ENCODE results near the gene C2orf69.
"Not testable (repeated sequence)": the region's sequence is repeated elsewhere in the genome, so short reads cannot be mapped to it uniquely, and the experiment has no call there.

Gene C2orf69

GRCh38 chr2:199911052-199911876, at the start of gene C2orf69:
Gene C2orf69 (plus strand): TSS chr2:199911293. CDS start chr2:199911439, 146 bp downstream.
- peak; percentile 88 for DNase-seq

- no peak for DNase-seq
Observed at GRCh38 chr2:199862788-199863187, 48.3 kb upstream of the C2orf69 start.

DNA sequence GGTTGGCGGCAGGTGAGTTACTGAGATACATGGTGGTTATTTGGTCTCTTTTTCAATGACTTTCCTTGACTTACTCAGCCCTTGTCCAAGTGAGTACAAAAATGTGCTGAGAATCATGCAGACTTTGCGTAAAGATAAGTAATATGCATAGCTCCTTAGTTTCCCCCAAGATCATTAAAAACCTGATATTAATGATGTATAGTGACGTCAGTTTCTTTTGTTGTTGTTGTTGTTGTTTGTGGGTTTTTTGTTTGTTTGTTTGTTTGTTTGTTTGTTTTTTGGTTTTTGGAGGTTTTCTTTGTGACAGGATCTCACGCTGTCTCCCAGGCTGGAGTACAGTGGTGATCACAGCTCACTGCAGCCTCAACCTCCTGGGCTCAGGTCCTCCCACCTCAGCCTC, 45.2 kb upstream of the C2orf69 start:
- no peak for DNase-seq

GRCh38 chr2:199868431-199869226, 42.5 kb upstream of the C2orf69 start:
- no peak for DNase-seq

DNA sequence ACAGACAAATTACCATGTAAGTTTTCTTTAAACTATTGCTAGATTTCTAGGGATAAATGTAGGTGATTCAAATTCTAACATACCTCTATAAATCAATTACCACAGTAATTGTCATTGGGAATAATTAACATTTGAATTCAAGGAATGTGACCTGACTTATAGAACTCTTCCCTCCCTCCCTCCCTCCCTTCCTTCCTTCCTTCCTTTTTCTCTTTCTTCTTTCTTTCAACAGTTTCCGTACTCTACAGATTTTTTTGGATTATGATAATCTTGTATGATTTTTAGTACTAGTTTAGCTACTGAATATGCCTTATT, 41.9 kb upstream of the C2orf69 start:
- no peak for DNase-seq

GRCh38 chr2:199869653-199870052, 41.4 kb upstream of the C2orf69 start:
- DNase-seq: no peak

- no peak for DNase-seq
Observed at GRCh38 chr2:199870581-199870980, 40.5 kb upstream of the C2orf69 start.

DNA sequence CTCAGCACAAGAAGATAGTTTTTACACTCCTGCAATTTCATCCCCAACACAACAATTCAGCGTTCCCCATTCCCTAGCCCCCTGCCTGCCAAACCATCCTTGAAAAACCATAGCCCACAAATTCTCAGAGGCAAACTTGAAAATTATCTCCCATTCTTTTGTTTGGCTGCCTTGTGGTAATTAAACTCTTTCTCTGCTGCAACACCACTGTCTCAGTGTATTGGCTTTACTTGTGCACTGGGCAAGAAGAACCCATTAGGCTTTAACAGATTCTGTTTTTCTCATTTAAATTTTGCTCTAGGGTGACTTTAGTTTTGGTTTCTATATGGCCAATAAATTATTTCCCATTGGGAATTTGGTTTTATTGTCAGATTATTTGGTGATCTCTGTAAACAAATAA, 36.9 kb upstream of the C2orf69 start:
- DNase-seq: no peak

- DNase-seq: no peak
Observed at GRCh38 chr2:199875400-199875799, 35.7 kb upstream of the C2orf69 start.

- DNase-seq: no peak
Observed at GRCh38 chr2:199882667-199883066, 28.4 kb upstream of the C2orf69 start.

GRCh38 chr2:199883474-199884212, 27.4 kb upstream of the C2orf69 start:
- no peak for DNase-seq

DNA sequence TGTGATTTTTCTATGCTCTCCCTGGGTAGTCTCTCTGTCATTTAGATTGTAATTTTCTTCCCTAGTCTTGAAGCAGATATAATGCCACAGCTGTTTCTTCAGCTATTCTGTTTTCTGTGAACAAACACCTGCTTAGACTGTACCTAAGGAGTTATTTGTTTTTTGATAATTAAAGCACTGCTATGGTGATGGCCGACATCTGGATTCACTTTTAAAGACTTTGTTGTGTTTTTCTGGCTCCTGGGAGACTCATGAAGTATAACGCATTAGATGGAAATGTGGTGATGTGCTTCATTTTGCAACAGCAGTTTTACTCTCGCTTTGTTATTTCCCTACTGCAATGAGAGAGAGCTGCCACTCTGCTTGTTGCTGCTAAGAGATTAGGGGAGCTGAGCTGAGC, 15.7 kb upstream of the C2orf69 start:
- no peak for DNase-seq

DNA sequence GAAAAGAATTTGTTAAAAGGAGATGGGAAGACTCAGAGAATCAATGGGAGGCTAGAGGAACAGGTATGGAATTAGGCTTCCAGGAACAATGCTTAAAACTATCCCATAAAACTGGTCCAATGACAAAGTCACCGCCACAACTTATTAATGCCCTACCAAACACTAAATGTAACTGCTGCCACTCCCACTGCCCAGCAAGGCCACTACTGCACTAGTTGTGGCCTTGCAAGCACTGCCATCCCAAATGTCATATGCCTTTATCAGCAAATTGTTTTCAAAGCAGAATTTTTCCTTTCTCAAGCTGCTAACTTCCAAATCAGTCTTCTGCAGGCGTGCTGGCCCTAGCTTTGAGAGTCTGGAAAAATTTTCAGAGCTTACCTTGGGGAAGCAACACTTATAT, 14.5 kb upstream of the C2orf69 start:
- no peak for DNase-seq

DNA sequence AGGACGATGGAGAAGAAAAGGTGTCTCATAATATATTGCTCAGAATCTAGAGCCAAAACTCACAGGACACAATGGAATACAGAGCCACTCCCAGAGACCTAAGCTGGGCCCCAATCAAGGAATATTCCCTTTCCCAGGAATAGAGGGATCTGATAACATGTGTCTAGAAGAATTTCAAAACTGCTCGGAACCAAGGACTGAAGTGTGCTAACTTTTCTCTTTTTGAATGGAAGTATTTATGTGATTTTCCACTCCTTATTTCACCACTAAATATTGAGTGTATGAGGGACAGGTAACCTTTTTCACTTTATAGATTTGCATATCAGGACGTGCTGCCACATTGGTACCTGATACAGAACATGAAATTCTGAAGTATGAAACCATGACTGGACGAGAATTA, 9.2 kb upstream of the C2orf69 start:
- no peak for DNase-seq

GRCh38 chr2:199902486-199903110, 8.5 kb upstream of the C2orf69 start:
- DNase-seq: no peak

DNA sequence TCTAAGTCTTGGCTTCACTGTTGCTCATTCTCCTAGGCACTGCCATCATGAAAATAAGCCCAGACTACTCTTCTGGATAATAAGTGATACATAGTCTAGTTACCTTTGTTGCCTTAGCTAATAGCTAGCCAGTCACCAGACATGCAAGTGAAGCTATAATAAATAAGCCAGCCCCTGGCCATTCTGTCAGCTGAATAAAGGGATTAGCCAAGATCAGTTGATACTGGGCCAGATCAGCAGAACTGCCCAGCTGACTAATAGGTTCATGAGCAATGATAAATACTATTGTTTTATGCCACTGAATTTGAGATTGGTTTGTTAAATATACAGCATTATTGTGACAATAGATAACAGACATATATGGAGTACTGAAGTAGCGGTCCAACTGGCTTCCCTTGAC, 8.0 kb upstream of the C2orf69 start:
- no peak for DNase-seq

GRCh38 chr2:199907008-199907714, 3.9 kb upstream of the C2orf69 start:
- DNase-seq: no peak

DNA sequence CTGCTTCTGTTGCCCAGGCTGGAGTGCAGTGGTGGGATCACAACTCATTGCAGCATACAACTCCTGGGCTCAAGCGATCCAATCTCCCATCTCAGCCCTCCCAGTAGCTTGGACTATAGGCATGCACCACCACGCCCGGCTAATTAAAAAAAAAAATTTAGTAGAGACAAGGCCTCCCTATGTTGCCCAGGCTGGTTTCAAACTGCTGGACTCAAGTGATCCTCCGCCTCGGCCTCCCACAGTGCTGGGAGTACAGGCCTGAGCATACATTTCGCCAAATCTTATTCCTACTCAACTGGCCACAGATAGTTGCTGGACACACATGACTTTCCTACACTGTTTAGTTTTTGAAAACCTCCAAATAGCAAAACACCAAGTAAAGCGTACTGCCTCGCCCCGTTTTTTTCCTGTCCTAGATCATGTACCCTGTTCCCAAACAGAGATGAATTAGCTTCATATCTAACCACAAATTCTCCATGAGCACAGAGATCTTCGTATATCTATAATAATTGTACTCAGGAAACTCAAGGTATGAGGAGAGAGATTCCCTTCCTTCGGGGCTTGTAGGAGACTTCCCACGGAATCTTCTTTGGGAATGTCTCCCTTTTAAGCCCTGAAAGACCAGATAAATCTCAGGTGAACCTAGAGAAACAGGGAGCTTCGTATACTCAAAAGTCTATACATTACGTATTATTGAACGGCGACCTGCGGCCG, 598 bp upstream of the C2orf69 start:
- DNase-seq: no peak

DNA sequence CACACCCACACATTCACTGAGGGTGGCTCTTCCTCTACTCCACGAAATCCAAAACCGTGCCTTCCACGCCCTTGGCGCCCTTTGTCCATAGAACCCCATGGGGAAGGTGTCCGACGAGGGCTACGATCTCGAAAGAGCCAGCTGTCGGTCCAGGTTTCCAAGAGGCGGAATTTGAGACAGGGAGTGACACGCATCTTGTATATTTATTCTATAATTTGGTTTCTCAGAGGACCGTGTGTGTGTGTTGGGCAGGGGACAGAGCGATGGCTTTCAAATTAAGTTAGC, 726 bp downstream of the C2orf69 start:
- DNase-seq: no peak

GRCh38 chr2:199912553-199913114, 1.5 kb downstream of the C2orf69 start:
- not testable (repeated sequence) for DNase-seq

GRCh38 chr2:199914372-199914958, 3.4 kb downstream of the C2orf69 start:
- no peak for DNase-seq

Data from activated T-cell treated with anti-CD3 and anti-CD28 coated beads for 4 hours (primary cell).